GM21825 (cell line): ENCODE measurements around the gene ZDHHC1.
"Not testable (repeated sequence)": the region's sequence is repeated elsewhere in the genome, so short reads cannot be mapped to it uniquely, and the experiment has no call there.

Experiments
- ATAC-seq: cut with Tn5 transposase; IDR thresholded peaks from one replicate; pipeline ENCODE4 v1.9.1; 2021; ENCODE audit warnings: mild to moderate bottlenecking, moderate library complexity; ENCODE audit not compliant: unreplicated experiment

The ZDHHC1 gene

DNA sequence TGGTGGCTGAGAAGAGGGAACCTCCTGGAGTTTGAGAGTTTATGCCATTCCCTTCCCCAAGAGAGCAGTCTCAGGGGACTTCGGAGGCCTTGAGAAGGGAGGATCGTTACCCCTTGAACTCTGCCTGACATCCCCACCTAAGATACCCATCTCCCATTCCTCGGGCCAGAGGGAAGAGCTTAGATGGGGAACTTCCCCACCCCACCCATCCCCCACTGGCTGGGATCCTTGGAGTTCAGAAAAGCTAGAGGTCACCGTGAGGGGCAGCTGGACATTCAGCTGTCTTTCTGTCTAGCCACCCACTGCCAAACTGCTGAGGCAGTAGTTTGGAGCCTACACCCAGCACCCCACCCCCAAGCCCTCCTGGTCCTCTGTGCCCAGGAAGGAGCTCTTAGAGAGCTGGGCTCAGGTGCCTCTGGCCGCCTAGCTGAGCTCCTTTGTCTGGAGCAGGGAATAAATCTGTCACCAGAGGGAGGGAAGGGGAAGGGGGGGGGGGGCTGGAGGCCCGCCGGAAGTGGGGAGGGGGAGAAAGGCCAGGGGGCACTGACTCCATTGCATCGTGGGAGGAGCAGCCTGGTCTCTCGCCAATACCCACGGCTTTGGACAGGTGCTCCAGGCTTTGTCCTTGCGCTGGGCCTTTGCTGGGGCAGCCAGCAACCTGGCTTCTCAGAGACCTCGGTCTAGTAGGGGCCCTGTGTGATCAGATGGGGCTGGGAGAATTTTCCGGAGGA, 15.7 kb upstream of the ZDHHC1 start:
- ATAC-seq: no peak

DNA sequence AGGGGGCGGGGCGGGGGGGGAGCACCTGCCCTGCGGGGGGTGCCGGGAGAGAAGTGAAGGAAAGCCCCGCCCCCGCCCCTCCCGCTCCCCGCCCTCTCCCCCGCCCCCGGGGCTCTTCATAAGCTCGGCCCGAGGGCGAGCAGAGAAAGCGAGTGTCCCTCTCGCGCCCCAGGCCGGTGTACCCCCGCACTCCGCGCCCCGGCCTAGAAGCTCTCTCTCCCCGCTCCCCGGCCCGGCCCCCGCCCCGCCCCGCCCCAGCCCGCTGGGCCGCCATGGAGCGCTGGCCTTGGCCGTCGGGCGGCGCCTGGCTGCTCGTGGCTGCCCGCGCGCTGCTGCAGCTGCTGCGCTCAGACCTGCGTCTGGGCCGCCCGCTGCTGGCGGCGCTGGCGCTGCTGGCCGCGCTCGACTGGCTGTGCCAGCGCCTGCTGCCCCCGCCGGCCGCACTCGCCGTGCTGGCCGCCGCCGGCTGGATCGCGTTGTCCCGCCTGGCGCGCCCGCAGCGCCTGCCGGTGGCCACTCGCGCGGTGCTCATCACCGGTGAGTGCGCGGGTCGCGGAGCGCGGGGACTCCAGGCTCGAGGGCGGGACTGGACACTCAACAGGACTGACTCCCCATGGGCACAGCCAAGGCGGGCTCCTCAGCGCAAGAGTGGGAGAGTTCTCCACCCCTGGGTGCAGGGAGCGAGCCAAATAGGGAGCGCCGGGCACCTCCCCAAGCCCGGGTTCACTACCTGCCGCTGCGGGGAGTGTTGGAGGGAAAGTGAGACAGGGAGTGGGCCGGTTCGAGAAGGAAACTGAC, 14.9 kb upstream of the ZDHHC1 start, which contains the start of gene HSD11B2:
Gene HSD11B2, plus strand, starts transcription at position 145 of the 798 bp plus-strand sequence. Its CDS starts 128 bp downstream, at position 273.
- no peak for ATAC-seq

DNA sequence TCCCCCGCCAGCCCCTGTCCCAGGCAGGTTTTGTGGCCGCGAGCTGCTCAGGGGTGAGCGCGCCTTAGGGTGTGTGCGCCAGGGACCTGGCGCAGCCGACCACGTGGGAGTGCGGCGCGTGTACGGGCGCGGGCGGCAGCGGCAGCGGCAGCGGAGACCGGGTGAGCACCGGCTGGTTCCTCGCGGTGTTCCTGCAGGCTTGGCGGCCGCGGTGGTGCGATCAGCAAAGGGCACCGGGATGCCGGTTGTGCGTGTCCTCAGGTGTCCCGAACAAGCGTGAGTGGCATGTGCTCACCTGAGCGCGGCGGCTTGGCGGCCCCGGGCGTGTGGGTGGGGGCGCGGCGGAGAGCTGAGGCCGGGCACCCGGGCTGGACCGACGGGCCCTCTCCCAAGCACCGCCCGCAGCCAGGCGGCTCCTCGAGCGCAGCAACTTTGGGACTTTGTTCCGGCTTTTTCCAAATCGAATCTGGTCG, 14.3 kb upstream of the ZDHHC1 start:
- no peak for ATAC-seq

DNA sequence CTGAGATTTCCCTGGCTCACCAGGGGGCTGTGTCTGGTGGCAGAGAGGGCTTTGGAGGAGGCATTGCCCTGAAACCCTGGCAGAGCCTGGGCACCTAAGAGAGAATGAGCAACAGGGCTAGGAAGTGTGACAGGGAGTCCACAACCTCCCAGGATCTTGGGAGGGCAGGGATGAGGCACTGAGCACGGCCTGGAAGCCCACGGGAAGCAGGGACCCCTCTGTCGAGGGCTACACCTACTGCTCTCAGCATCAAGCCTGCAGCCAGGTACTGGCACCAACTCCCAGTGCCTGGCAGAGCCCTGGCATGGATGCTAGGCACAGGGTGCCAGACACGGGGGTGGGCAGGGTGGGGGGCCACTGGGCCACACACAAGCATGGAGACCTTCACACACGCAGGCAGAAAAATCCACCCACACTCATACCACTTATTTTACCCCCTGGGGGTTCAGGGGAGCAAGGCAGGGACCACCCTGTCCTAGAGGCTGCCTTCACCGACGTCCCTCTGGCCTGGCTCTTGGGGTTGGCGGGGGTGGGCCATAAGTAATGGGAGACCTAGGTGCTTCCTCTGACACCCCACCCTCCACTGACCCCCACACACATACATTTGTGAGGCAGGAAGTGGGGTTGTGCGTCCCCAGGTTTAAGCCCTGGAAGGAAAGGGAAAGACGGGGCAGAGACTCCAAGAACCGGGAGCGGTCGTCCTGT, 13.7 kb upstream of the ZDHHC1 start:
- ATAC-seq: no peak

DNA sequence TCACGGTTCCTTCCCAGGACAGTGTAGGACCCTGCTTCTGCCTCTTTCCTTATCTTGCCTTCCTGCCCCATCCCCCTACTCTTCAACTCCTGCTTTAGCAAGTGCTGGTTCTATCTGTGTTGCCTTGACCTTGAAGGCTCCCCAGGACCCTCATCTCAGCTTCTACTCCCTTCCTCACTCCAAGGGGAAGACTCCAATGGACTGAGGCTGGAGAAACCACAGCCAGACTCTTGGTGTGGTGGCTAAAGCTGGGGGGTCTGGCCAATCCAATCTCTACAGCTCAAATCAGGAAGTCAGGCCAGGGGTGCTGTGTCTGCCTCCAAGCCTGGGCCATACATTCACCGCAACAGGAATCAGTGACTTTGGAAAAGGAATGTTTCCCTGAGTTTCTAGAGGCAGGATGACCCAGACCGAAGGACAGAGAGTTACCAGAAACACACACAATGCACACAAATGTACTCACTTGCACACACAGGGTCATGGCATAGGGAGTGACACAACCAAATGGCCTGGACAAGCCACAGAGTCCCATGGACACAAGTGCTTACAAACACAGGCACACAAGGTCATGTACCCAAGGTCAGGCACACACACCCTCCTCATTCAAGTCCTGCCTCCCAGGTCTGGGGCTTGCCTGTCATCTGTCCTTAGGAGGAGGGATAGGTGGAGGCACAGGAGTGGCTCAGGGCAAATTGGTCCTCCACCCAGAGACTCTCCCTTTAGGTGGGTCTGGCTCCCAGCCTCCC, 12.9 kb upstream of the ZDHHC1 start:
- ATAC-seq: no peak

DNA sequence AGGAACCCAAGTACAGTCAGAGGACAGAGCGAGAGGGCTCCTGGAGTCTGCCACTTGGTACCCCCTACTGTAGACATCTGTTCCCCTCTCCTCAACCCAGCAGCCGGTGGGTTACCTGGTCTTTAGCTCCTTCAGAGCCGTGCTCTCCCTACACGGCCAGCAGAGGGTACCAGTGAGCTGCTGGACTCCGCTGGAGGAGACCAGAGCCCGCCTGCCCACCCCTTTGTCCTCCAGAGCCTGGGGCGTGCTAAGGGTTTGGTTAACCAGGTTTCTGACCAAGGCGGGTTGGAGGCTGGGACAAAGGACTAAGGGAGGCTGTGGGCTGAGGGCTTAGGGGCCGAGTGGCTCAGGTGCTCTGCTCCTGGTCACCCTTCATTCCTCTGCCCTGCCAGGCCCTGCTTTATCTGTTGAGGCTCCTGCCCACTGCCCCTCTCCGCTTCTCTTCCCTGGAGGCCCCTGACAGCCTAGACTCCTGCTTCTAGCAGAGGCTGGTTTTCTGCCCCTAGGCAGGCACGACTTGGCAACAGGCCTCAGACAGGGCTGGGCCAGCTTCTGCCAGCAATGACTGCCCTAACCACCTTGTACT, 12.0 kb upstream of the ZDHHC1 start:
- ATAC-seq: no peak

DNA sequence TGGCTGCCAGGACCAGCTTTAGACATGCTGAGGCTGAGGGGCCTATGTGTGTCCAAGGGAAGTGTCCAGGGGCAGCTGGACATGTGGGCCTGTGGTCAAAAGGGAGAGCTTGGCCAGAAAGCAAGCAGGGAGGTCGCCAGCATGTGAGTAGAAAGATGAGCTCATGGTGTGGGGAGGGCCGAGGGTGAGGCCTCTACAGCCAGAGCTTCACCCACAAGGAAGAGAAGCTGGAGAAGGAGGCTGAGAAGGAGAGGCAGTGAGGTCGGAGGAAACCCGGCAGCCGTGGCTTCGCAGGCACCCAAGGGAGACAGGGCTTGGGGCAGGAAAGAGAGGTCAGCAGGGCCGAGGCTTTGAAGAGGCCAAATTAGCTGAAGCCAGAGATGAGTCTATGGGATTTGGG, 10.7 kb upstream of the ZDHHC1 start:
- no peak for ATAC-seq

DNA sequence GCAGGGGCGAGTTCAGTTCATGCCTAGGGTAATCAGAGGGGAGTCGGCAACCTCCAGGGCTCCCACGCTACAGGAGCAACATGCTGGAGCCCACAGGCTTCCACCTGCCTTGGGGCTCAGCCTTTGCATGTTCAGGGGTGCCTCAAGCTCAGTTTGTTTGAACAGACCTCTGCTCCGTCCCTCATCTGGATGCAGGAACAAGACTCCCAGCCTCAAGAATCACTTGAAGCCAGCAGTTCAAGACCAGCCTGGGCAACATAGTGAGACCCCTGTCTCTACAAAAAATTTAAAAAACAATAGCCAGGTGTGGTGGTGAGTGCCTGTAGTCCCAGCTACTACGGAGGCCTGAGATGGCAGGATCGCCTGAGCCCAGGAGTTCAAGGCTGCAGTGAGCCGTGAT, 9.7 kb upstream of the ZDHHC1 start:
- no peak for ATAC-seq

DNA sequence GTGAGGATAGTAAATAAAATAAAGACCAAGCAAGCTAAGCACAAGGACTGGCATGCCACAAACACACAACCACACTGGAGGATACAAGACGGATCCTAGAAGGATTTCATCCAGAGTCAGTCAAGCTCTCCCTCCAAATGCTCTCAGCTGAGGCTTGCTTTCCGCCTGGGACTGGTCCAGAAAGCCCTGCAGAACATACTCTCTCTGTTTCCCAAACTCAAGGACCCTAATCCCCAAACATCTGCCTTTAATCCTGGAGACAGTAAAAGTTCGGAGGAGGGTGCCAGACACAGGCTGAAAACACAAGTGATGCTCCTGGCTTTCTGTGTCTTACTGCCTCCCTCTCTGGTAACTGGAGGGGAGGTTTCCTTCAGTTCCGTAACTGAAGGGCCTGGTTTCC, 9.3 kb upstream of the ZDHHC1 start:
- no peak for ATAC-seq

DNA sequence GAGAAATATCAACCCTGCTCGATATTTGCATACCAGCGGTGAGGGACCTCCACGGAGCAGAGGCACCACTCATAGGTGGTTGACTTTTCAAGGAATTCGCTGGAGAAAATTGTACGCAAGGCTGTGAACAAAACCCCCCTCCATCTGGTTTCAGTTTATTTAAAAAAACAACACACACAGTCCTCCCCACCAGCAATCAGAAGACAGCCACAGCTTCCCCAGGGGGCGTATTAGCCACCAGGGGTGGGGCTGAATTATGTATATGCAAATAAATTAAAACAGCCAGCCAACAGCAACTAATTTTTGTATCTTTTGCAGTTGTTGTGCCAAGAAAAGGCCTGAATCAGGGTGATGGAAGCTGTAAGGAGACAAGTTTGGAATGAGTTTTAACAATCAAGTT, 8.8 kb upstream of the ZDHHC1 start:
- no peak for ATAC-seq

DNA sequence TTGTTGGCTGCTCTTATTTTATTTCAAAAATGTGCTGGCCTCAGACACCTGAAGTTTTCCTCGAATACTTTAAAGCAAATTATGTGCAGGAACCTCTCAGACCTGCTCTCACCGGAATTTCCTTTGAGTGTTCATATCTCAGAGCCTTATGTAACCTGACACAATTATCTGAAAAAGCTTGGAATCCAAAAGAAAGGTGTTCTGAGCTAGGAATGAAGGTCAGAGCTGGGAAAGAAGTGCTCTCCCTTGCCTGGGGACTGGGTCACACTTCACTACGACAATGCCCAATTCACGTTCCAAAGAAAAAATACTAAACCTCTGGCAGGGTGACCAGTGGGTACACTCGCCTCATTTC, 8.0 kb upstream of the ZDHHC1 start:
- ATAC-seq: no peak

DNA sequence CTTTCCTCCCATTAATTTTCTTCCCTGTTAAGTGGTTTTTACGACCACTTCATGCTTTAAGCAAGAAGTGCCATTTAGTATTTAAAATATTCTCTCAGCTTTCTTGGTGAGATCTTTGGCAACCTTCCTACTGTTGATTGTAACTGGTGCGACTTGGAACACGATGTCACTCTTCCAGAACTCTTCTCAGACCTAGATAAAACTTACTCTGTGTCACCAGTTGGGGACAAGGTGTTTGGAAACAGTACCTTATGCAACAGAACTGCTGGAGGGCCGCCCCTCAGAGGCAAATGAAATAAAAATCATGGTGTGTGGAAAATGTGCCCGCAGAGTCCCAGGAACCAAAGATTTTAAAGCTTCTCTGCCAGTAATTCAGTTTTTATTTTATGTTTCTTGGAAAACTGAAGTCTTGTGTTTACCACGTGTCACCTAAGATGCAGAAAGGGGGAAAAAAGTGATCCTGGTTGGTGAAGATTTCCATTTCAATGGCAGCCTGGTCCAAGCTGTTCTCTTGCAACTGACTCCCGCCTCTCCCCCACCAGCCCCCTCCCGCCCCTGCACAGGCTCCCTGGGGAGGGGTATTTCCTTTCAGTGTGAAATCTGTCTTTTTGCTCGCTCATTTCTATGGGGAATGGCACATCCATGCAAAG, 7.5 kb upstream of the ZDHHC1 start:
- no peak for ATAC-seq

DNA sequence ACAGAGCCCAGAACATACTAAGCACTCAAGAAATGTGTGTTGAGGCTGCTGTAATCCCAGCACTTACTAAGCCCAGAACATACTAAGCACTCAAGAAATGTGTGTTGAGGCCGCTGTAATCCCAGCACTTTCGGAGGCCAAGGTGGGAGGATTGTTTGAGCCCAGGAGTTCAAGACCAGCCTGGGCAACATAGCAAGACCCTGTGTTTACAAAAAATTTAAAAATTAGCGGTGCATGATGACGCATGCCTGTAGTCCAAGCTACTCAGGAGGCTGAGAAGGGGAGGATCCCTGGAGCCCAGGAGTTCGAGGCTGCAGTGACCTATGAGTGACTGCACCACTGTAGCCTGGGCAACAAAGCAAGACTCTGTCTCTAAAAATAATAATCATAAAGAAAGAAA, 6.7 kb upstream of the ZDHHC1 start:
- no peak for ATAC-seq

DNA sequence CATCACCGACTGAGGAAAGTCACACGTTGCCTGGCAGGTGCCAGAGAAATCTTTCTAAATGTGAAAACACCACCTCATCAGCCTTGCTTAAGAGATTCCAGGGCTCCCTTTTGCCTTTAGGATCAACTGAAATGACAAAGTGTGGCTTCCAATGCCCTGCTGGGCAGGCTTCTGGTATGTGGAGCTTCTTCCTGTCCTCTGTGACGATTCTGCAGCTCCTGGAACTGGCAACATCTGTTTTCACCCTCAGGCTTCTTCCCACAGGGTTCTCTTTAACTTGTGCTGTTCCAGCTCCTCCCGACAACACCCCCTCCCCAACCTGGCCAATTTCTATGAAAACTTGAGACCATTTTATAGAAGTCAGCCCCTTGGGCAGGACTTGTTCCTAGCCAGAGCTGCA, 4.8 kb upstream of the ZDHHC1 start:
- no peak for ATAC-seq

DNA sequence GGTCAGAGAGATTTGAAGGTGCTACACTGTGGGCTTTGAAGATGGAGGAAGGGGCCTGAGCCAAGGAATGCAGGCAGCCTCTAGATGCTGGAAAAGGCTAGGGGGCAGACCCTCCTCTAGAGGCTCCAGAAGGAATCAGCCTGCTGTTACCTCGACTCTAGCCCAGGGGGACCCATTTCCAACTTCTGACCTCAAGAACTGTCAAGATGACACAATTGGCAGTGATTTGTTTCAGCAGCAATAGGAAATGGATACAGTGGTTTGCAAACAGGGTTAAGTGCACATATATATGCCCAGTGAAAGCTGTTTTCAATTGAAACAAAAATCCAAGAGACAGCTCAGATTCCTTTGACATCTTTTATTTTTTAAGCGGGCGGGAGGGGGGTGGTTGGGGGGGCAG, 3.7 kb upstream of the ZDHHC1 start:
- no peak for ATAC-seq

DNA sequence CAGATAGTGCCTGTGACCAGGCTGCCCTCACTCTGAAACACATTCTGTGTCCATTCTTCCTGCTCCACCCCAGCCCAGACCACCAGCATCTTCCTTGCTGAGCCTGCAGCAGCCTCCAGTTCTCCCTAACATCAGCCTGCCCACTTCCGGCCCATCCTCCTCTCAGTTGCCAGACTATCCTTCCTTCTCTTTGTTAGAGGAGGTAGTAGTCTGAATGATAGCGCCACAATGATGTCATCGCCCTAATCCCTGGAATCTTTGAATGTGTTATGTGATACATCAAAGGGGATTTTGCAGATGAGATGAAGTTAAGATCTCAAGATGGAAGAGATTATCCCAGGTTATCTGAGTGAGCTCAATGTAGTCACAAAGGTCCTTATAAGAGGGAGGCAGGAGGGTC, 3.2 kb upstream of the ZDHHC1 start:
- no peak for ATAC-seq

DNA sequence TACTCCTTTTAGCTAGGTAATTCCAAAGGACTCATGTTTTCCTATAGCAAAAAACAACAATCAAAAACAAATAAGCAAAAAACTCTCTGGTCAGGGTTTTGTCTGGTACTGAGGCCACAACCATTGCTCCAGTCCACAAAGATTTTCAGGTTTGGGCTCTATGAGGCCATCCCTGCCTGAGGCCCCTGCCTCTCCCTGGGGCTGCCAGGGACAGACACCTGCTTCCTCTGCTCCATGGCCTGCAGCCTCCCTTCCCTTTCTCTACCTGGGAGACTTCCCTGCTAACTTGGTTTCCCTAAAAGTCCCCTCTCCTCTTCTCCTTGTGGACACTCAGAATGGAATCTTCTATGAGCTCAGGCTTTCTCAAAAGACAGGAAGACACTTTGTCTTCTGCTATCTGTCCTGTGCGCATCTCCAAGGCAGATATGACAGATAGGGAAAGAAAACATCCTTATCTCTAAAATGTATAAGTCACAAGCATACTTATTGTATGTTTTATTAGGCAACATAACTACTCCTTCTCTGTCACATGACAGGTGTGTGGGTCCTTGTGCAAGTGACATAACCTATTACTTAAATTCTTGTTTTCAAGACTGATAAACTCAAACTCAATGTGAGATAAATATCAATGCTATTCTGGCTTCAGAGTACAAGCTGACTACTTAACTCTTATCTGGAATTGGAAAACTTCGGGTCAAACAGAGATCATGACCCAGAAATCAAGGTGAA, 1.2 kb upstream of the ZDHHC1 start:
- no peak for ATAC-seq

DNA sequence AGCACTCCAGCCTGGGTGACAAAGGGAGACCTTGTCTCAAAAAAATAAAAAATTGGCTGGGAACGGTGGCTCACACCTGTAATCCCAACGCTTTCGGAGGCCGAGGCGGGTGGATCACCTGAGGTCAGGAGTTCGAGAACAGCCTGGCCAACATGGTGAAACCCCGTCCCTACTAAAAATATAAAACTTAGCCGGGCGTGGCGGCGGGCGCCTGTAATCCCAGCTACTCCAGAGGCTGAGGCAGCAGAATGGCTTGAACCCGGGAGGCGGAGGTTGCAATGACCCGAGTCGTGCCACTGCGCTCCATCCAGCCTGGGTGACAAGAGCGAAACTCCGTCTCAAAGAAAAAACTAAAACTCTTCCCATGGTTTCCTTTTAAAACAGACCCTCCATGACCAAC, 856 bp downstream of the ZDHHC1 start:
- not testable (repeated sequence) for ATAC-seq
